Activated CD4-positive, alpha-beta T cell treated with anti-CD3 and anti-CD28 coated beads, Interleukin-2, amount 50 U/mL, for 1 hour (primary cell): ENCODE data around the gene GRAP.
"Not testable (repeated sequence)": the region's sequence is repeated elsewhere in the genome, so short reads cannot be mapped to it uniquely, and the experiment has no call there.

Source experiments
- DNase-seq: peaks from one replicate; pipeline ENCODE4 v3.0.0-alpha.2; 2020

GRAP gene

DNA sequence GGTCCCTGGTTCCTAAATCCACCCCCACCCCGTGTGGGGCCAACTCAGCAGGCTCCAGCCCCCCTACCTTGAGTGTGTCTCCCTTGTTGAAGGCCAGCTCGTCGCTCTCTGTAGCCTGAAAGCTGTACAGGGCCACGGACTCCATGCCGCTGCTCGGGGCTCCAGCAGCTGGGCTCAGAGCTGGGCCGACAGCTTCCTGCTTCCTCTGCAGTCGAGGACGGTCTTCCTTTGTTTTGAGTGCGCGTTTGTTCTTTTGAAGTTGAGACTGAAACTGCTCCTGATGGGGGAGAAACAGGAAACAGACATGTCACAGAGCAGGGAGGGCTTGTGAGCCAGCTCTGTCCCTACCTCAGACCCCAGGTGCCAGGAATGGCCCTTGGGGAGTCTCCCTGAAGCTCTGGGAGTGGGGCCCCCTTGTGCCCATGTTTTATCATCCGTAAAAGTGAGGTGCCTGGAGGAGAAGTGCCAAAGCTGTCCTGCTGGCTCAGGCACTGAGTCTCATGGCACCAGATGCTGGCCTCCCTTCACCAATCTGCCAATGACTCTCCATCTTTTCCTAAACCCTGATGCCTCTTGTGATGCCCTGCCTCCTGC is at the start of gene GRAP:
TSS of gene GRAP (minus strand) at position 176 of the 594 bp plus-strand sequence. CDS start at position 145, 31 bp downstream.
- DNase-seq = not testable (repeated sequence)

- not testable (repeated sequence) for DNase-seq
Measured at GRCh38 chr17:19093684-19094438, 47.1 kb upstream of the GRAP start.

DNA sequence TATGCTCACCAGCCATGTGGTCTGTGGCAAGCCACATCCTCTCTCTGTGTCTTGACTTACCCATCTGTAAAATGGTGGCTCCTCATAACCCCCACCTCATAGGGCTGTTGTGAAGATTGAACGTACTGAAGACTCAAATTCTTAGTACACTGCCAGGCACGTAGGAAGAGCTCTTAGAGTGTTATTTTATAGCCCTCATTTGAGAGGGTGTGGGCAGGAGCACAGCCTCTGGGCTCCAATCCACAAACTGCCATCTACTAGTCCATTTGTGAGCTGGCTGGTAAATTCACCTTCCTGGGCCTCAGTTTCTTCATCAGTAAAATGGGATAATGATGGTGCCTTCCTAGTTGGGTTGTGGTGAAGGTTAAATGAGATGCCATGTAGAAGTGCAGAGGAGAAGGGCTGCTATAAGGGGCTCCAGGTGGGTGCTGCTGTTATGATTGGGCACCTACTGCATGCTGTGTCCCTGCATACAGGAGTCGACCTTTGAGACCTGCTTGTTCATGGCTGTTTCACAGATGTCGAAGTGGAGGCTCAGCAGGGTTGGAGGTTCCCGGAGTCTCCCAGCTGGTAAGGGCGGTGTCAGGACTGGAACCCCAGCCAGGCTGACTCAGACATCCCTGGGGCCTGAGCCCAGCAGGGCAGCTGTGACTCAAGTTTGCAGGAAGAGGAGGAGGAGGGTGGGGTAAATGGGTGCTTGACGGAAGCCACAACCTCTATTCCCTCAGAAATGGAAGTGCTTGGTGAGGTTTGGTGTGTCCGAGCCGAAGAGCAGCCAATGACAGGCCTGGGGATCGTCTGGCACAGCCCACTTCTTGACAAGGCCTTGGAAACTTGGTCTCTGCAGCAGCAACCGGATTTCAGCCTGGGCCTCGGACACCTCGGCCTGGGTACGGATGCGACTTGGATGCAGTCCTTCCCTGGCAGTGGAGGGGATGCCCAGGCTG is 46.3 kb upstream of the GRAP start:
- DNase-seq = not testable (repeated sequence)

DNA sequence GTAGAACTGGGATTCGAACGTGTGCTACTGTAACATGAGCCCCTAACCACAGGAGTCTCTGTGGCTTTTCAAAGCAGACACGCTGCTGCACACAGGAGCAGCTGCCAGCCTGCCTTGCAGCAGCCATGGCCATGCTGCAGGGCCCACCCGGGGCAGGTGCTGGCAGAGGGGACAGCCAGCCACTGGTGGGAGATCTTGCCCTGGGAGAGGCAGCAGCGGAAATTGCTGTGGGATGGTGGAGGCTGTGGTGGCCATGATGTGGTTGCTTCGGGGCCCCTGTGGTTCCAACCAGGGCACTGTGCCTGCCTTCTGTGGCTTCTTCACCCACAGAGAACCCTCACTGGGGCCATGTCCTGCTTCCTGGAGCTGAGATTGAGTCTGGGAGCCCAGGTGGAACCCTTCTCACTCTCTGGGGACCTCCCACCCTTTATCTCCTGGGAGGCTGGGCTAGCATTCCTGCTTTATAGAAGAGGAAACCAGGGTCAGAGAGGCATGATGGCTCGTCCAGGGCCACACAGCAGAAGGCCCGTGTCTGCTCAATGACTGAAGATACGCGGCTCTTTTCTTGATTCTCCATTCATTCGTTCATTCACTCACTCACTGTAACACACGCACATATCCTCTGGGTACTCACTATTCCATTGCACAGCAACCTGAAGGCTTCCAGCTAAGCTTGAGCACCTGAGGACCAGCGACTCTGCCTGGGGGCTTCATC is 43.5 kb upstream of the GRAP start:
- DNase-seq = not testable (repeated sequence)

DNA sequence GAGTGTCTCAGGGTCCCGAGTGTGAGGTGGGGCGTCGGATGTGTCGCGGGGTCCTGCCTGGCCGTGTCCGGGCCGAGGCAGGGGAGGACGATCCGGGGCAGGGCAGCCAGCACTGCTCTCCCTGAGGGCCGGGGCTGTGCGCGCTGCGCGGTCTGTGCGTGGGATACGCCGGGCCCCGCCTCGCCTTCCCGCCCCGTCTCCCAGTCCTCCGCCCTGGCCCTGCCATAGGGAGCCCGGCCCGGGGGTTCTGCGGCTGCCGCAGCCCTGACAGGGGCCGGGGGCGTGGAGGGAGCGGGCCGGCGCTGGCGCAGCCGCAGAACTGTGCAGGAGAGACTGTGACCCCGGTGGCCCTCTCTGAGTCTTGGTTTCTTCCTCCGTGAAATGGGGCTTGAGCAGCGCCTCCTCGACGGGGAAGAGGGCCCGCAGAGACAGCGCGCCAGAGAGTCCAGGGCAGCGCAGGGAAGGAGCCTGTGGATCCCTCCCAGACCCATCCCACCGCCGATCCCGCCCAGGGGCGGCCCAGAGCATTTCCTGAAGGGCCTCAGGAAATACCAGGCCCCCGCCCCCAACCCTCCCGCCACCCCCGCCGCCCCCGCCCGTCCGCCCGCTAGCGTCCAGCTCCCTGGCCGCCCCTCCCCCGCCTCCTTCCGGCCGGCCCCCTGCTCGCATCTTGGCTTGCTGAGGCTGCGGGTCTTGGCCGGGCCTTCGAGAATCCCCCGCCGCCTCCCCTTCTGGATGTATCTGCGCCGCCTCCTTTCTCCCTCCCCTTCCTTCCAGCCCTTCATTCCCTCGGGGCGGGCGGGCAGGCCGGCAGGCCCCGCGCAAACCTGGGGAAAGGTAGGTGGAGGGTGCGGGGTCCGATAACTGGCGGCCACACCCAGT is 42.3 kb upstream of the GRAP start:
- DNase-seq = not testable (repeated sequence)

GRCh38 chr17:19077386-19077785 is 30.6 kb upstream of the GRAP start:
- not testable (repeated sequence) for DNase-seq

- DNase-seq = peak; percentile 8
Measured at GRCh38 chr17:19076398-19077192, 29.8 kb upstream of the GRAP start.

DNA sequence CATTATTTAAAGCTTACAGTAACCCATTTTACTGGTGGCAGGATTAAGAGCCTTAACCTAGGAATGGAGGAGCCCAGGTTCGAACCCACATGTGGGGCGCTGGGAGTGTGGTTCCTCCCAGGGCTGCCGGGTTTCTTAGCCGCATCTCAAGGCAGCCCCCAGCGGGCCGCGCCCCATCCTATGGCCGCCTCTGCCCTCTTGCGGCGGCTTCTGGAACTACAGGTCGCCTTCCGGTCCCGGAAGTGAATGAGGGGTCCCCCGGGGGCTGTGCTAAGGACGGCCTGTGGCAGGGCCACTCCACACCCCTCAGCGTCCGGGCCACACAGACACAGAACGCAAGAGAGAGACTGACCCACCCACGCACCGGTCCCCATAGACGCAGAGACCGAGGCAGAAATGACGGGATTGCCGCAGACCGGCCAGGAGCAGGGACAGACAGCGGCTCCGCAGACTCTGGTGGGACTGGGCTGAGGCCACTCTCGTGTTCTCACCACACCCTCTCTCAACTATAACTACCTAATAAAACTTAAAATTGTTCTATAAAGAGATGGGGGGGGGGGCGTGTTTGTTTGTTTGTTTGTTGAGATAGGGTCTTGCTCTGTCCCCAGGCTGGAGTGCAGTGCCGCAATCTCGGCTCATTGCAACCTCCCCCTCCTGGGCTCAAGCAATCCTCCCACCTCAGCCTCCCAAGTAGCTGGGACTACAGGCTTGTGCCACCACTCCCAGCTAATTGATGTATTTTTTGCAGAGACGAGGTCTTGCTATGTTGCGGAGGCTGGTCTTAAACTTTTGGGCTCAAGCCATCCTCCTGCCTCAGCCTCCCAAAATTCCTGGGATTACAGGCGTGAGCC is 23.8 kb upstream of the GRAP start:
- DNase-seq = not testable (repeated sequence)

GRCh38 chr17:19064378-19064777 is 17.6 kb upstream of the GRAP start:
- not testable (repeated sequence) for DNase-seq

DNA sequence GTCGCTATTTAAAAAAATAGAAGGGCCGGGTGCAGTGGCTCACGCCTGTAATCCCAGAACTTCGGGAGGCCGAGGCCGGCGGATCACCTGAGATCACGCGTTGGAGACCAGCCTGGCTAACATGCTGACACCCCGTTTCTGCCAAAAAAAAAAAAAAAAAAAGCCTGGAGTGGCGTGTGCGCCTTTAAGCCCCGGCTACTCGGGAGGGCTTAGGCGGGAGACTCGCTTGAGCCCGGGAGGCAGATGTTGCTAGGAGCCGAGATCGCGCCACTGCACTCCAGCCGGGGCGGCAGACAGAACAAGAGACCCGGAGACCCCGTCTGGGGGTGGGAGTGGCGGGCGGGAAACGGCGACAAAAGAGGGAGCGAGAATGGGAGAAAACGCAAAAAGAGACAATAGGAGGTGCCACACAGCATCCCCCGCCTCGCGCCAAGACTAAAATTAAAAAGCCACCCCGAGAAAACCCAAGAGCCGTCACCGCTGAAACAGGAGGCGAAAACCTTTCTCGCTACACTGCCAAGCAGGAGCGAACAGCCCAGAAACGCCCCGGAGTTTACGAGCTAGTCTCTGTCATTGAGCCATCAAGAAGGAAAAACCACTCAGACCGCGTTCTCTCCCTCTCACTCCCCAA is 16.7 kb upstream of the GRAP start:
- DNase-seq = peak; percentile 82

- not testable (repeated sequence) for DNase-seq
Measured at GRCh38 chr17:19062718-19063325, 16.1 kb upstream of the GRAP start.

GRCh38 chr17:19062009-19062717 is 15.4 kb upstream of the GRAP start:
- not testable (repeated sequence) for DNase-seq

DNA sequence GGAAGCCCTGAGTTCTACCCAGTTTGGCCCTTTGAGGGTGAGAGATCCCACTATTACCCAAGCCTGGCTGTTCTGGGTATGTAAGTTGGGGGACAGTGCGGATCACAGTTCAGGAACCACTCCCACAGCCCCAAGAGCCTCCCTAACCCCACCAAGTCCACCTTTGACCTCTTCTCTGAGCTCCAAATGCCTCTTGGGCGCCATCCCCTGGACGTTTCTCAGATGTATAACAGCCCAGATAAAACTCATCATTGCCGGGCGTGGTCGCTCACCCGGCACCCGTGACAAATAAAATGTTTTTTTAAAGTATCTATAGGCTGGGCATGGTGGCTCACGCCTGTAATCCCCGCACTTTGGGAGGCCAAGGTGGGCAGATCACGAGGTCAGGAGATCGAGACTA is 8.7 kb upstream of the GRAP start:
- not testable (repeated sequence) for DNase-seq

DNA sequence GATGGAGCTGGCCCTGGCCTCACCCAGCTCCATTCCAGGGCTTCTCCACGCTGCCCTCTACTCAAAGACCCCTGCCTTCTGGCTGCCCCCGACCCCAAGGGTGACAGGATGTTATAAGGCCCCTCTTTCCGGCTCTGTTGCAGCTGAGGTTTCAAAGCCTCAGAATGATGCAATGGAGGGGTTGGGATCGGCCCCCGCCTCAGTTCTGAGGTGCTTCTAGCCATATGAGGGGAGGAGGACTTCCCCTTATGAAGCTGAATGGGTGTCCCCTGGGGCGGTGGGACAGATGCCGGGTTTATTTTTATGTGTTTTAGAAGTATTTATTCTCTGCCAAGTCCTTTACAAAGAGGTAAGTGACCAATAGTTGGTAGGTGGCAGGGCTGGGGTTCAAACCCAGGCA is 2.1 kb upstream of the GRAP start:
- DNase-seq = not testable (repeated sequence)

DNA sequence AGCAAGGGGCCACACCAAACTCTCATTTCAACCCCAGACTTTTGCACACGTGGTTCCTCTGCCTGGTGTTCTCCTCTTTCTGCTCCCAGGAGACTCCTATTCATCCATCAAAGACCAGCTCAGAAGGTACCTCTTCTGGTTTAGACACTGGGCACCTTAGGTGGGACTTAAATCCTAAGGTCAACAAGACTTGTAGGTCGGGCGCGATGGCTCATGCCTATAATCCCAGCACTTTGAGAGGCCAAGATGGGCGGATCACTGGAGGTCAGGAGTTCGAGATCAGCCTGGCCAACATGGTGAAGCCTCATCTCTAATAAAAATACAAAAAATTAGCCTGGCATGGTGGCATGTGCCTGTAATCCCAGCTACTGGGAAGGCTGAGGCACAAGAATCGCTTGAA is 753 bp upstream of the GRAP start:
- not testable (repeated sequence) for DNase-seq

DNA sequence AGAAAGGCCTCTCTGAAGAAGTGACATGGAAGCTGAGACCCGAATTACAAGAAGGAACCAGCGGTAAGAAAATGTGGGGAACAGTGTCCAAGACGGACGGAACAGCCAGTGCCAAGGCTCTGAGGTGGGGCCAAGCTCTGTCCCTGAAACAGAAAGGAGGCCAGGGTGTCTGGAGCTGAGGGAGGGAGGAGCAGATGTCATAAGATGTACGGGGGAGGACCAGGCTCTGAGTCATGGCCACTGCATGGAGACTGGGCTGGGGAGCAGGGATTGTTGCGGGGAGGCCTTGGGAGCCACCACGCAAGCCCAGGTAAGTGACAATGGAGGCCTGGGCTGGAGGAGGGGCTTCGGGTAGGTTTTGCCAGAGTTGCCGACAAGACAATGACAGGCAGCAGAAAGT is 2.1 kb downstream of the GRAP start:
- DNase-seq = not testable (repeated sequence)

GRCh38 chr17:19043032-19043431 is 3.7 kb downstream of the GRAP start:
- not testable (repeated sequence) for DNase-seq

DNA sequence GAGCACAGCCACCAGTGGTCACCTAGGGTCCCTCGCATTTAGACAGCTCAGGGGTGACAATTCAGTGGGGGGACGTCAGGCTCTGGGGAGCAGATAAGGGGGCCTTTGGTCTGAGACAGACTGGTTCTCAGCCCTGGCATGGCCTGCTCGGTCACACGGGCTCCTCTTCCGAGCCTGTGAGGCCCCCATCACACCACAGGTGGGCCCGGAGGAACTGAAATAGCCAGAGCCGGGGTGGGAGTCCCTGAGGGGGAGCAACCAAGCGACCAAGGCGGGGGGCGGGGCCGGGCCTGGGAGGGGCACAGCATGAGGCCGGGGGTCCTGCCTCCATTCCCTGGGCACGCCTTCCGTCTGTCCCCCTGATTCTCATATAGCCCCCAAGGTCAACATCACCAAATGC is 4.4 kb downstream of the GRAP start:
- DNase-seq = not testable (repeated sequence)
